IMR-90 (cell line): ENCODE data around the gene CCNYL1. TPM values are rescaled to one million over a fixed set of nuclear protein-coding genes. Genes with fewer than 3 reads are reported as not detected.

Experiments used
- ATAC-seq: fragments of 200-7000 bp; cut with Tn5 transposase; 2 replicates; pipeline ENCODE4 v1.9.1; 2020; ENCODE audit warnings: low read depth, mild to moderate bottlenecking, moderate library complexity
- BruUV-seq: library from RNA; stranded (reverse); fragments of 400-500 nt; replicated peaks from 2 replicates; lab custom pipeline; 2021; lab: Mats Ljungman, UMichigan
- CTCF ChIA-PET: fragments of 300-600 bp; formaldehyde crosslinking; extraction: SDS; loops from one replicate; lab custom pipeline; 2021; ENCODE audit warnings: antibody characterized with exemption; lab: Yijun Ruan, JAX
- POLR2A ChIA-PET: fragments of 300-600 bp; sonication (Branson Sonifier 250); formaldehyde crosslinking; loops from one replicate; lab custom pipeline; 2022; ENCODE audit warnings: antibody characterized with exemption; ENCODE audit not compliant: unreplicated experiment; lab: Charles Lee
- DNase-seq: peaks from one replicate; pipeline ENCODE4 v3.0.0; 2013
- H2AFZ ChIP-seq: replicated peaks from 2 replicates; pipeline ENCODE3; 2013; ENCODE audit warnings: low read length, mild to moderate bottlenecking; ENCODE audit not compliant: poor library complexity
- H2AK5ac ChIP-seq: 2 replicates; pipeline ENCODE4 v1.6.1; 2013; ENCODE audit warnings: low read depth, low read length, inconsistent platforms
- H2AK9ac ChIP-seq: replicated peaks from 2 replicates; pipeline ENCODE3; 2013; ENCODE audit warnings: mild to moderate bottlenecking, low read depth, low read length, moderate library complexity; ENCODE audit not compliant: poor library complexity
- H2BK120ac ChIP-seq: 2 replicates; pipeline ENCODE4 v1.6.1; 2013; ENCODE audit warnings: low read depth, low read length, inconsistent platforms
- H2BK15ac ChIP-seq: 3 replicates; pipeline ENCODE4 v1.6.1; 2013; ENCODE audit warnings: low read depth, low read length, inconsistent platforms
- H2BK20ac ChIP-seq: 2 replicates; pipeline ENCODE4 v1.6.1; 2013; ENCODE audit warnings: low read depth, mild to moderate bottlenecking, inconsistent platforms, low read length, moderate library complexity
- H2BK5ac ChIP-seq: 2 replicates; pipeline ENCODE4 v1.6.1; 2013; ENCODE audit warnings: mild to moderate bottlenecking, low read depth, low read length, inconsistent platforms; ENCODE audit not compliant: poor library complexity, severe bottlenecking
- H3K14ac ChIP-seq: replicated peaks from 2 replicates; pipeline ENCODE4 v1.6.1; 2013; ENCODE audit warnings: low read depth, low read length, inconsistent platforms
- H3K18ac ChIP-seq: 2 replicates; pipeline ENCODE4 v1.6.1; 2013; ENCODE audit warnings: low read depth, low read length, control low read depth
- H3K23ac ChIP-seq: 2 replicates; pipeline ENCODE4 v1.6.1; 2013; ENCODE audit warnings: low read depth, low read length, inconsistent platforms
- H3K27ac ChIP-seq: 2 replicates; pipeline ENCODE4 v1.5.1; 2013; ENCODE audit warnings: mild to moderate bottlenecking, control low read depth, low read length; ENCODE audit not compliant: insufficient read depth
- H3K27me3 ChIP-seq: 2 replicates; pipeline ENCODE4 v1.6.1; 2013; ENCODE audit warnings: low read length; ENCODE audit not compliant: control insufficient read depth, insufficient read depth
- H3K36me3 ChIP-seq: 2 replicates; pipeline ENCODE4 v1.6.1; 2013; ENCODE audit warnings: low read length, mixed read lengths; ENCODE audit not compliant: control insufficient read depth, insufficient read depth
- H3K4ac ChIP-seq: 2 replicates; pipeline ENCODE4 v1.6.1; 2013; ENCODE audit warnings: low read depth, low read length, inconsistent platforms
- H3K4me1 ChIP-seq: 2 replicates; pipeline ENCODE4 v1.6.1; 2013; ENCODE audit warnings: low read length, mixed read lengths; ENCODE audit not compliant: control insufficient read depth, insufficient read depth
- H3K4me2 ChIP-seq: 2 replicates; pipeline ENCODE4 v1.6.1; 2013; ENCODE audit warnings: low read depth, mild to moderate bottlenecking, control low read depth, low read length, moderate library complexity
- H3K4me3 ChIP-seq: 2 replicates; pipeline ENCODE4 v1.5.1; 2013; ENCODE audit warnings: low read depth, mild to moderate bottlenecking, control low read depth, low read length, moderate library complexity; ENCODE audit not compliant: insufficient read depth
- H3K56ac ChIP-seq: 2 replicates; pipeline ENCODE4 v1.6.1; 2013; ENCODE audit warnings: low read length, inconsistent platforms; ENCODE audit not compliant: insufficient read depth; ENCODE audit errors: extremely low read depth
- H3K79me1 ChIP-seq, 2 experiments: 2 replicates each; pipeline ENCODE4 v1.6.1; 2013; ENCODE audit warnings: low read length in 2 of 2, inconsistent platforms in 1 of 2, low read depth in 1 of 2
- H3K9ac ChIP-seq: 2 replicates; pipeline ENCODE4 v1.6.1; 2013; ENCODE audit warnings: low read depth, low read length, control low read depth
- H3K9me1 ChIP-seq: 2 replicates; pipeline ENCODE4 v1.6.1; 2013; ENCODE audit warnings: low read length, inconsistent platforms; ENCODE audit not compliant: insufficient read depth
- H3K9me3 ChIP-seq: 2 replicates; pipeline ENCODE4 v1.6.1; 2013; ENCODE audit warnings: low read length; ENCODE audit not compliant: control insufficient read depth, insufficient read depth
- H4K20me1 ChIP-seq: 2 replicates; pipeline ENCODE4 v1.6.1; 2013; ENCODE audit warnings: low read length, inconsistent platforms; ENCODE audit not compliant: insufficient read depth
- H4K5ac ChIP-seq: 2 replicates; pipeline ENCODE4 v1.6.1; 2013; ENCODE audit warnings: mild to moderate bottlenecking, low read depth, low read length, control low read depth
- H4K8ac ChIP-seq, 2 experiments: 2 replicates each; pipeline ENCODE4 v1.6.1; 2013; ENCODE audit warnings: low read depth in 2 of 2, low read length in 2 of 2, control low read depth in 1 of 2, inconsistent platforms in 1 of 2
- H4K91ac ChIP-seq: 2 replicates; pipeline ENCODE4 v1.6.1; 2013; ENCODE audit warnings: low read depth, low read length, inconsistent platforms; ENCODE audit not compliant: insufficient read depth
- BHLHE40 ChIP-seq: fragments of 150-350 bp; IDR thresholded peaks from 2 replicates; pipeline ENCODE4 v1.6.1; 2016; ENCODE audit warnings: mild to moderate bottlenecking, low read depth, low read length
- CEBPB ChIP-seq: IDR thresholded peaks from 2 replicates; pipeline ENCODE4 v1.6.1; 2012; ENCODE audit warnings: low read depth, low read length, improper control_type of control experiment
- CHD1 ChIP-seq: IDR thresholded peaks from 2 replicates; pipeline ENCODE4 v1.6.1; 2012; ENCODE audit warnings: low read depth, low read length, improper control_type of control experiment
- FOS ChIP-seq: fragments of 150-350 bp; IDR thresholded peaks from 2 replicates; pipeline ENCODE4 v1.6.1; 2016; ENCODE audit warnings: low read depth, low read length
- MAFK ChIP-seq: IDR thresholded peaks from 2 replicates; pipeline ENCODE4 v1.6.1; 2012; ENCODE audit warnings: low read depth, low read length, improper control_type of control experiment
- MXI1 ChIP-seq: IDR thresholded peaks from 2 replicates; pipeline ENCODE4 v1.6.1; 2012; ENCODE audit warnings: low read depth, mild to moderate bottlenecking, low read length, moderate library complexity, borderline replicate concordance
- NFE2L2 ChIP-seq: fragments of 150-350 bp; IDR thresholded peaks from 2 replicates; pipeline ENCODE4 v1.6.1; 2016; ENCODE audit warnings: low read depth, mild to moderate bottlenecking, low read length
- POLR2A ChIP-seq: IDR thresholded peaks from 2 replicates; pipeline ENCODE4 v1.6.1; 2012; ENCODE audit warnings: mild to moderate bottlenecking, low read depth, low read length
- RAD21 ChIP-seq: IDR thresholded peaks from 2 replicates; pipeline ENCODE4 v1.6.1; 2012; ENCODE audit warnings: low read length, improper control_type of control experiment
- RCOR1 ChIP-seq: IDR thresholded peaks from 2 replicates; pipeline ENCODE4 v1.6.1; 2012; ENCODE audit warnings: mild to moderate bottlenecking, low read length, improper control_type of control experiment; ENCODE audit not compliant: insufficient replicate concordance
- RFX5 ChIP-seq: IDR thresholded peaks from 2 replicates; pipeline ENCODE4 v1.8.0; 2012; ENCODE audit warnings: low read depth, mild to moderate bottlenecking, low read length, moderate library complexity
- SMC3 ChIP-seq: fragments of 150-350 bp; IDR thresholded peaks from 2 replicates; pipeline ENCODE4 v1.6.1; 2016; ENCODE audit warnings: low read depth, mild to moderate bottlenecking, antibody characterized with exemption, low read length, moderate library complexity
- WGBS, 2 experiments: methylation state at CpG; one replicate each; pipeline versions ENCODE4 v1.1.5 to v1.1.7; 2013; ENCODE audit warnings: missing lambda C conversion rate in 2 of 2; ENCODE audit not compliant: insufficient read length in 1 of 2; ENCODE audit errors: extremely low coverage in 2 of 2; 5-methylcytosine and 5-hydroxymethylcytosine counted together
- dilution Hi-C: fragments of 300-500 bp; cut with HindIII; formaldehyde crosslinking; loops from one replicate; pipeline ENCODE4 v1.14.3; 2018; ENCODE audit warnings: low sequenced_read_pairs; ENCODE audit not compliant: unreplicated experiment
- in situ Hi-C: fragments of 300-500 bp; cut with MboI; formaldehyde crosslinking; loops from 3 replicates; pipeline ENCODE4 v1.14.3; 2019; ENCODE audit warnings: low sequenced_read_pairs, inconsistent platforms, mixed read lengths
- intact Hi-C: fragments of 100-400 bp; cut with micrococcal nuclease; formaldehyde crosslinking; loops from 2 replicates; pipeline ENCODE4 v1.10.0; 2022
- polyA plus RNA-seq, 3 experiments: library from polyadenylated mRNA; depleted of rRNA; stranded (reverse); fragments of >200 nt; gene quantifications; 2 replicates each; pipeline ENCODE4 v1.2.3, GENCODE V29; 2012; ENCODE audit warnings: low replicate concordance in 1 of 3
- total RNA-seq: library from RNA; depleted of rRNA; stranded (reverse); fragments of >200 nt; gene quantifications from 2 replicates; pipeline ENCODE4 v1.2.3, GENCODE V29; 2012
- TF ChIP-seq, protein P1 (sequence below): fragments of 150-350 bp; IDR thresholded peaks from 2 replicates; pipeline ENCODE4 v1.6.1; 2016; ENCODE audit warnings: low read depth, mild to moderate bottlenecking, low read length, moderate library complexity, borderline replicate concordance
- TF ChIP-seq, protein P2 (sequence below): fragments of 150-350 bp; IDR thresholded peaks from 2 replicates; pipeline ENCODE4 v1.6.1; 2017; ENCODE audit warnings: mild to moderate bottlenecking, antibody characterized with exemption, low read length, low read depth
- TF ChIP-seq, protein P3 (sequence below): conservative IDR thresholded peaks from 2 replicates; pipeline ENCODE4 v1.5.1; 2012; ENCODE audit warnings: mild to moderate bottlenecking, low read depth, low read length, improper control_type of control experiment

Gene CCNYL1
- total and polyA plus RNA-seq, 2 of the 4 experiments (the other 2 are of a cell fraction), result 5.4 to 7.3 TPM

DNA sequence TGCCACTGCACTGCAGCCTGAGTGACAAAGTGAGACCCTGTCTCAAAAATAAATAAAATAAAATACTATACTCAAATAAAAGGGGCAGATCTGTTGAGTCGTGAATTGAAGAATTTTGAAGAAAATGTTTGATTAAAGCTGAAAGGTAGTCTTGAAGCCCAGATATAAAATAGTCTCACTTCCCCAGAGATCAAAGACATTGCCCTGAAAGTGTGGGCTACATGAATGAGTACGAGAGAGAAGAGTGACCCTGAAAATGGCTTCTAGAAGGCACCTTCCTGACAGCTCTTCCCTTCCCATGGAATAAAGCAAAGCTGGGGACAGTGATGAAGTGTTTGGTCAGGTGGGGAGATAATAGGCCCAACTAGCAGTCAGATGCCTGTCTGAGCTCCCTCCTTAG lies 72.1 kb downstream of the CCNYL1 start:
- H3K23ac ChIP-seq, result no peak overlapping the region
- H3K56ac ChIP-seq, result no peak overlapping the region
- H2BK120ac ChIP-seq, result no peak overlapping the region
- no peak overlapping the region for H3K18ac ChIP-seq
- 0 out of 2 replicates have a peak, but pooled peaks cover 2% of the 10 kb centered on the region for H3K9me1 ChIP-seq
- H2AK5ac ChIP-seq, result no peak overlapping the region
- WGBS, 2 experiments, result no CpG with 5 or more reads among the region's 2 CpGs
- no peak overlapping the region for H3K4me2 ChIP-seq
- peaks cover 16% of the 10 kb centered on the region for H3K27me3 ChIP-seq
- no peak overlapping the region for H2BK20ac ChIP-seq
- in situ Hi-C loops, result no loop called here
- no peak overlapping the region for H3K4me3 ChIP-seq
- ATAC-seq (no peak), DNase-seq (no peak)
- dilution Hi-C loops, result no loop called here
- H3K4me1 ChIP-seq, result no peaks in the 10 kb centered on the region
- no peak overlapping the region for H2AK9ac ChIP-seq
- H3K27ac ChIP-seq, result no peak overlapping the region
- no peak overlapping the region for H2BK5ac ChIP-seq
- H3K4ac ChIP-seq, result no peak overlapping the region
- no peak overlapping the region for H3K9ac ChIP-seq
- intact Hi-C loops, result no loop called here
- H4K8ac ChIP-seq, result no peak overlapping the region
- H4K91ac ChIP-seq, result no peak overlapping the region
- no TSS peak for BruUV-seq
- no peak for TF ChIP-seq POLR2A
- TF ChIP-seq CEBPB, result no peak
- TF ChIP-seq MAFK, result no peak
- TF ChIP-seq, protein P1, sequence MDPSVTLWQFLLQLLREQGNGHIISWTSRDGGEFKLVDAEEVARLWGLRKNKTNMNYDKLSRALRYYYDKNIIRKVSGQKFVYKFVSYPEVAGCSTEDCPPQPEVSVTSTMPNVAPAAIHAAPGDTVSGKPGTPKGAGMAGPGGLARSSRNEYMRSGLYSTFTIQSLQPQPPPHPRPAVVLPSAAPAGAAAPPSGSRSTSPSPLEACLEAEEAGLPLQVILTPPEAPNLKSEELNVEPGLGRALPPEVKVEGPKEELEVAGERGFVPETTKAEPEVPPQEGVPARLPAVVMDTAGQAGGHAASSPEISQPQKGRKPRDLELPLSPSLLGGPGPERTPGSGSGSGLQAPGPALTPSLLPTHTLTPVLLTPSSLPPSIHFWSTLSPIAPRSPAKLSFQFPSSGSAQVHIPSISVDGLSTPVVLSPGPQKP, result no peak
- TF ChIP-seq FOS, result no peak
- no peak for TF ChIP-seq CHD1
- no peak for TF ChIP-seq RAD21
- TF ChIP-seq RFX5, result no peak
- TF ChIP-seq SMC3, result no peak
- TF ChIP-seq, protein P2, sequence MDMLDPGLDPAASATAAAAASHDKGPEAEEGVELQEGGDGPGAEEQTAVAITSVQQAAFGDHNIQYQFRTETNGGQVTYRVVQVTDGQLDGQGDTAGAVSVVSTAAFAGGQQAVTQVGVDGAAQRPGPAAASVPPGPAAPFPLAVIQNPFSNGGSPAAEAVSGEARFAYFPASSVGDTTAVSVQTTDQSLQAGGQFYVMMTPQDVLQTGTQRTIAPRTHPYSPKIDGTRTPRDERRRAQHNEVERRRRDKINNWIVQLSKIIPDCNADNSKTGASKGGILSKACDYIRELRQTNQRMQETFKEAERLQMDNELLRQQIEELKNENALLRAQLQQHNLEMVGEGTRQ, result no peak
- no peak for TF ChIP-seq MXI1
- no peak for TF ChIP-seq NFE2L2
- TF ChIP-seq, protein P3, sequence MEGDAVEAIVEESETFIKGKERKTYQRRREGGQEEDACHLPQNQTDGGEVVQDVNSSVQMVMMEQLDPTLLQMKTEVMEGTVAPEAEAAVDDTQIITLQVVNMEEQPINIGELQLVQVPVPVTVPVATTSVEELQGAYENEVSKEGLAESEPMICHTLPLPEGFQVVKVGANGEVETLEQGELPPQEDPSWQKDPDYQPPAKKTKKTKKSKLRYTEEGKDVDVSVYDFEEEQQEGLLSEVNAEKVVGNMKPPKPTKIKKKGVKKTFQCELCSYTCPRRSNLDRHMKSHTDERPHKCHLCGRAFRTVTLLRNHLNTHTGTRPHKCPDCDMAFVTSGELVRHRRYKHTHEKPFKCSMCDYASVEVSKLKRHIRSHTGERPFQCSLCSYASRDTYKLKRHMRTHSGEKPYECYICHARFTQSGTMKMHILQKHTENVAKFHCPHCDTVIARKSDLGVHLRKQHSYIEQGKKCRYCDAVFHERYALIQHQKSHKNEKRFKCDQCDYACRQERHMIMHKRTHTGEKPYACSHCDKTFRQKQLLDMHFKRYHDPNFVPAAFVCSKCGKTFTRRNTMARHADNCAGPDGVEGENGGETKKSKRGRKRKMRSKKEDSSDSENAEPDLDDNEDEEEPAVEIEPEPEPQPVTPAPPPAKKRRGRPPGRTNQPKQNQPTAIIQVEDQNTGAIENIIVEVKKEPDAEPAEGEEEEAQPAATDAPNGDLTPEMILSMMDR, result no peak
- TF ChIP-seq BHLHE40, result no peak
- no peak for TF ChIP-seq RCOR1
- no peak overlapping the region for H2AFZ ChIP-seq
- ChIA-PET POLR2A (no interaction called here), CTCF (interaction anchor here (1.6 to 1.7 kb wide), 2 partner anchors 9 to 257 kb away, joined by 4 to 5 read pairs; no protein-coding TSS in a partner anchor)
- H3K14ac ChIP-seq, result no peak overlapping the region
- no peak overlapping the region for H2BK15ac ChIP-seq
- H4K20me1 ChIP-seq, result no peaks in the 10 kb centered on the region
- no peak overlapping the region for H4K5ac ChIP-seq
- H3K36me3 ChIP-seq, result no peaks in the 10 kb centered on the region
- H3K79me1 ChIP-seq, result no peaks in the 10 kb centered on the region
- H3K9me3 ChIP-seq, result no peaks in the 10 kb centered on the region
